ENCODE results near the gene ATP11A.

Gene ATP11A

DNA sequence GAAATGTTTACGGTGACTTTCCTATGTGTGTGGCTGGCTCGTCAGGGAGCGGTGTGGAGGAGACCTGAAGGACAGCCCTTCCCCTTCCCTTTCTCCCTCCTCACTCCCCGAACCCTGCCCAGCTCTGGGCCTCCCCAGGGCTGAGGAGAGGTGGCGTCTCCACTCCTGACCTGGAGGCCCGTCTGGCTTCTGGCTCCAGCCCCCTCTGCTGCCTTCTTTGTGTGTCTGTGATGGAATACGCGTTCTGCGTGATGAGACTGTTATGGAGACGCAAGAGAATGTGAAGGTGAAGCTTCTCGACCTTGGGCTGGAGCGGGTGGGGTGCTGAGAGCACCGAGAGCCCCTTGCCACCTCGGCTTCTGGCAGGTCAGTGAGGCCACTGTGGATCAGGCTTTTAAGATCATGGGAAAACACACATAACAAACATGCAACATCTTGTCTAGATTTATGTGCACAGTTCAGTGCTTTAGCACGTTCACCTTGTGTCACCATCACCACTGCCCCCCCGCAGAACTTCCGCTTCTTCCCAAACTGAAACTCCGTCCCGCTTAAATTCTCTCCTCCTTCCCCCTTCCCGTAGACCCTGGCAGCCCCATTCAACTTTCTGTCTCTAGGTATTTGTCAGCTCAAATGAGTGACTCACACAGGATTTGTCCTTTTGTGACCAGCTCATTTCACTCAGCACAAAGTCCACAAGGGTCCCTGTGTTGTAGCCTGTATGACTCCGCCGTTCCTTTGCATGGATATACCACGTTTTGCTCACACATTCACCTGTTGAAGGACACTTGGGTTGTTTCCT is 24.7 kb downstream of the ATP11A start:
- H3K4me3 ChIP-seq (ENCODE audit: low read length): no peak overlapping the region
- peaks cover 15% of the 10 kb centered on the region for H3K4me1 ChIP-seq (ENCODE audit: control insufficient read depth, insufficient read depth, low read length)
- H3K36me3 ChIP-seq (ENCODE audit: control insufficient read depth, insufficient read depth, low read length, severe bottlenecking): no peaks in the 10 kb centered on the region
- no peaks in the 10 kb centered on the region for H3K9me3 ChIP-seq (ENCODE audit: control insufficient read depth, low read length)
- no peak overlapping the region for H3K9ac ChIP-seq (ENCODE audit: low read length)
- no peak for DNase-seq (ENCODE audit: low read depth)
- no peaks in the 10 kb centered on the region for H3K27me3 ChIP-seq (replicated peaks; ENCODE audit: control insufficient read depth, insufficient read depth, low read length)

DNA sequence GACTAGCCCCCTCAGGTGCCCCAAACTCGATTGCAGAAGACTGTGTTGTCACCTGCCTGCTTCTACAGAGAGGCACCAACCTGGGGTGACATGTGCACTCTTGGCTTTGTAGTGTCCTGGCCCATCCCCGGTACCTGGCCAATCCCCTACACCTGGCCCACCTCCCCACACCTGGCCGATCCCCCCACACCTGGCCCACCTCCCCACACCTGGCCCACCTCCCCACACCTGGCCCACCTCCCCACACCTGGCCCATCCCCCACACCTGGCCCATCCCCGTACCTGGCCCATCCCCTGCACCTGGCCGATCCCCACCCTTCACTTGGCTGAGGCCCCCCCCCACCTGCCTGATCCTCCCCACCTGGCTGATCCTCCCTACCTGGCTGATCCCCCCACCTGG is 25.4 kb downstream of the ATP11A start:
- no peak overlapping the region for H3K4me3 ChIP-seq (ENCODE audit: low read length)
- no peak overlapping the region for H3K9ac ChIP-seq (ENCODE audit: low read length)
- H3K36me3 ChIP-seq (ENCODE audit: control insufficient read depth, insufficient read depth, low read length, severe bottlenecking): no peaks in the 10 kb centered on the region
- no peaks in the 10 kb centered on the region for H3K27me3 ChIP-seq (replicated peaks; ENCODE audit: control insufficient read depth, insufficient read depth, low read length)
- DNase-seq (ENCODE audit: low read depth): no peak
- H3K9me3 ChIP-seq (ENCODE audit: control insufficient read depth, low read length): no peaks in the 10 kb centered on the region
- peaks cover 15% of the 10 kb centered on the region for H3K4me1 ChIP-seq (ENCODE audit: control insufficient read depth, insufficient read depth, low read length)

DNA sequence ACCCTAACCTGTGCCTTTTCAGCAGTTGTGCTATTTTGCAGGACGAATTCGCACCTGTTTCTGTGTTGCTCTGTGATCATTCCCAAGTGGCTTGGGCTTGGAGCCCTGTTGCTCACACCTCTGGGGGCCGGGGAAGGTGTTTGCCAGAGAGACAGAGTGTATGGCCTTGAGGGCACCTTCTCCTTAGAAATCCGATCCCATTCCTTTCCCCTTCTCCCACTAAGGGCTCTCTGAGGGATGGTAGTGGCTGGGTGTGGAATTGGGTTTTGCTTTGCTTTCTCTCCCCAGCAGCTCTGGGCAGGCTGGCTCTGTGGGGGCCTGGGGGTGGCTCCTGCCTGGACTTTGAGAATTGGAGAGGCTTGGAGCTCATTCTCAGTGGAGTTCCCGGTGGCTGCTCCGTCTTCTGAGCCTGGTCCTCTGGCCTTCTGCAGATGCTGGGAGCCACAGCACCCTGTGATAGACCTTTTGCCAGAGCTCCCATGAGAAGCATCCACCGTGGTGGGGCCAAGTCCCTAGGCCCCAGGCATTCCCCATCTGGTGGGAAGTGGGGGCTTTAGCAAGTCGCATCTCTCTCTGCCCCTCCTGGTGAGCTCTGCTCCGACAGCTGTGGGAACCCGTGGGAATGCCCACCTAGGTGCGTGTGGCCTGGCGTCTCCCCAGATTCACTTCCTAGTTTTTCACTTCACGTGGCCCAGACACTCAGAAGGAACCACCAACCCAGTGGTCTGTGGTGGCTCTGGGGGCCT is 26.1 kb downstream of the ATP11A start:
- Histone ChIP-seq H3K9me3 (ENCODE audit: control insufficient read depth, low read length) (no peaks in the 10 kb centered on the region), H3K36me3 (ENCODE audit: control insufficient read depth, insufficient read depth, low read length, severe bottlenecking) (no peaks in the 10 kb centered on the region), H3K27me3 (replicated peaks; ENCODE audit: control insufficient read depth, insufficient read depth, low read length) (no peaks in the 10 kb centered on the region), H3K4me1 (ENCODE audit: control insufficient read depth, insufficient read depth, low read length) (peaks cover 15% of the 10 kb centered on the region), H3K9ac (ENCODE audit: low read length) (no peak overlapping the region), H3K4me3 (ENCODE audit: low read length) (no peak overlapping the region)
- no peak for DNase-seq (ENCODE audit: low read depth)

DNA sequence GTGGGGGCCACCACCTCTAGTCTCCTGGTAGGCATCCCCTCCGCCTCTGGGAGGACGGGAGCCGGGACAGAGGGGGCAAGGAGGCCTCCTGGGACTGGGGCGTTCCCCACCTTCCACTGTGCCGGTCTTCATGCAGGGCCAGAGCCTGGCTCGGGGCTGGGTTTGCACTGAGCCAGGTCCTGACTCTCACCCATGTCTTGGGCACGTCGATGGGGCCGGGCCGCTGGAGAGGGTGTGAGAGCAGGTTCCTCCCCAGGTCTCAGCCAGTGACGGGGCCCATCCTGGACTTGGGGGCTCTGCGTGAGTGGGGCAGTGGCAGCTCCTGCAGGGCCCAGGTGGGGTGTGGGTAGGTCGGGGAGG is 26.6 kb downstream of the ATP11A start:
- Histone ChIP-seq H3K36me3 (ENCODE audit: control insufficient read depth, insufficient read depth, low read length, severe bottlenecking) (no peaks in the 10 kb centered on the region), H3K4me1 (ENCODE audit: control insufficient read depth, insufficient read depth, low read length) (peaks cover 11% of the 10 kb centered on the region), H3K9me3 (ENCODE audit: control insufficient read depth, low read length) (no peaks in the 10 kb centered on the region), H3K9ac (ENCODE audit: low read length) (no peak overlapping the region), H3K27me3 (replicated peaks; ENCODE audit: control insufficient read depth, insufficient read depth, low read length) (no peaks in the 10 kb centered on the region), H3K4me3 (ENCODE audit: low read length) (no peak overlapping the region)
- no peak for DNase-seq (ENCODE audit: low read depth)

DNA sequence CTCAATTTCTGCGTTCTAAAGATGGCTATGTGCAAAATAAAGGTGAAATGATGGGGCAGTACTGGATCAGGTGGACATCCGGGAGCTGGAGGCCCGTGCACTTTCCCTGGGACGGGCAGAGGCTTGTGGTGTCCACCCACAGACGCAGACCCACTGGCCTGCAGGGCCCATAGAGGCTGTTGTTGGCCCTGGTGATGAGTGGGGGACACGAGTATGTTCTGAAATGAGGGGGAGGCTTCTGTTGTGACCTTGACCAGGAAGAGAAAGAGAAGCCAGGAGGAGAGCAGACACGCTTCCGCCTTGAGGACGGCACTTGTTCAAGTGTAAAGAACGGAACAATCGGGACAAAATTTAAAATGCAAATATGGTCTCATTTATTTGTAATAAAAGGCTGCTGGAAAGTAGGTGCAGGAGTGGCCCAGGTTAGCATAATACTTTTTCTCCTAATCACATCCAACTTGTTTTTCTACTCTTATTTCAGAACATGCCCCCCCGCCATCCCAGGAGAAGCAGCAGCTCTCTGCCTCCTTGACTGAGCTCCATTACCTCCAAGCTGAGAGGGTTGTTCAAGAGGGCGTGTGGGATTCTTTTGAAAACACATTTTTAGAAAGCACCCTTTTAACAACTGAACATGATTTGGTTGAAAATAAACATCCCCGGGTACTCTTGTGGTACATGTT is 27.1 kb downstream of the ATP11A start:
- Histone ChIP-seq H3K4me3 (ENCODE audit: low read length) (no peak overlapping the region), H3K9me3 (ENCODE audit: control insufficient read depth, low read length) (no peaks in the 10 kb centered on the region), H3K4me1 (ENCODE audit: control insufficient read depth, insufficient read depth, low read length) (peaks cover 6% of the 10 kb centered on the region), H3K27me3 (replicated peaks; ENCODE audit: control insufficient read depth, insufficient read depth, low read length) (no peaks in the 10 kb centered on the region), H3K36me3 (ENCODE audit: control insufficient read depth, insufficient read depth, low read length, severe bottlenecking) (no peaks in the 10 kb centered on the region), H3K9ac (ENCODE audit: low read length) (no peak overlapping the region)
- DNase-seq (ENCODE audit: low read depth): no peak

DNA sequence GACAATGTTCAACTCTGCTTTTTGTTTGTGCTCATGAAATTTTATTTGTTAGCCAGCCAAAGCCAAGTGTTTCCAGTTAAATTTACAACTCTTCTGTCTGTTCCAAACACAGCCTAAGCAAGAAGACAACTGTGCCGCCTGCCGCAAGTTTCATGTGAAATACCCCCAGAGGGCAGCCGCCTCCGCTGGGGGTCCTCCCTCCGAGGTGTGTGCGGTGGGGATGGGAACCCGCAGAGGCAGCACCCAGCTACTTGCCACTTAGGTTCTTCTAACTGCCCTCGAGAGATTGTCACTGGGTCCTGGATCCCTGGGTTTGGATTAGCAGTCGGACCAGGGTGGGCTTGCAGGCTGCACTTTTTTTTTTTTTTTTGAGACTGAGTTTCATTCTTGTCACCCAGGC is 28.5 kb downstream of the ATP11A start:
- Histone ChIP-seq H3K27me3 (replicated peaks; ENCODE audit: control insufficient read depth, insufficient read depth, low read length) (no peaks in the 10 kb centered on the region), H3K4me3 (ENCODE audit: low read length) (no peak overlapping the region), H3K4me1 (ENCODE audit: control insufficient read depth, insufficient read depth, low read length) (peaks cover 3% of the 10 kb centered on the region), H3K9ac (ENCODE audit: low read length) (no peak overlapping the region), H3K36me3 (ENCODE audit: control insufficient read depth, insufficient read depth, low read length, severe bottlenecking) (no peaks in the 10 kb centered on the region), H3K9me3 (ENCODE audit: control insufficient read depth, low read length) (no peaks in the 10 kb centered on the region)
- no peak for DNase-seq (ENCODE audit: low read depth)

DNA sequence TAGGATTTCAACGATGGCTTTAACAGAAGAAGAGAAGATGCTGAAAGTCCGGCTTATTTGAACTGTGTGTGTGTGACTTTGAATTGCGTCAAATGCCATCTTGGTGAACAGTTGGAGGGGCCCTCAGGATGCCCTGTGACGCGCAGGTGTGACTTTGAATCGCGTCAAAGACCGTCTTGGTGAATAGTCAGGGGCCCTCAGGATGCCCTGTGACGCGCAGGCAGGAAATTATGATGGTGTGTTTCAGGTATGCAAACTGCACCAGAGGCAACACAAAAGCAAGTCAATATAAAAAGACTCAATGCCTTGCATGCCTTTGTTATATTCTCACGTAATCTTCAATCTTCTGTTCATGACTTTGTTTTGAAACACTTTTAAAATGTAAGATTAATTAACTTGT is 29.2 kb downstream of the ATP11A start:
- DNase-seq (ENCODE audit: low read depth): no peak
- peaks cover 3% of the 10 kb centered on the region for H3K4me1 ChIP-seq (ENCODE audit: control insufficient read depth, insufficient read depth, low read length)
- no peaks in the 10 kb centered on the region for H3K9me3 ChIP-seq (ENCODE audit: control insufficient read depth, low read length)
- H3K9ac ChIP-seq (ENCODE audit: low read length): no peak overlapping the region
- no peak overlapping the region for H3K4me3 ChIP-seq (ENCODE audit: low read length)
- H3K27me3 ChIP-seq (replicated peaks; ENCODE audit: control insufficient read depth, insufficient read depth, low read length): no peaks in the 10 kb centered on the region
- no peaks in the 10 kb centered on the region for H3K36me3 ChIP-seq (ENCODE audit: control insufficient read depth, insufficient read depth, low read length, severe bottlenecking)

DNA sequence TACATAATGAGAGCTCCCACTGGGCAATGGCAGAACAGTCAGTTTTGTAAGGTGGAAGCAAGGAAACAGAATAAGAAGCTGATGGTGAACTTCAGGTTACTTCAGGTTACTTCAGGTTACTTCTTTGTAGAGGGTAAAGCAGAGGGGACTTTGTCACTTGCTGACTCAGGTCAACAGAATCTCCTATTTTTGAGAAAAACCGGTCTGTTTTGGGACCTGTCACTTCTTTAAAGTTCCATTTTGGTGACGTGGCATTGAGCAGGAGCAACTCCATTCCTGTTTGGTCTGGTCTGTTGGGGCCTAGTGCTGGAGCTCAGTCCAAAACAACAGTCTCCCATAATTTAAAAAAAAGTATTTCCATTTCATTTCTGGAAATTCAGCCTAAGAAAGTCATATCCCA is 29.7 kb downstream of the ATP11A start:
- no peak for DNase-seq (ENCODE audit: low read depth)
- Histone ChIP-seq H3K4me3 (ENCODE audit: low read length) (no peak overlapping the region), H3K9ac (ENCODE audit: low read length) (no peak overlapping the region), H3K36me3 (ENCODE audit: control insufficient read depth, insufficient read depth, low read length, severe bottlenecking) (no peaks in the 10 kb centered on the region), H3K27me3 (replicated peaks; ENCODE audit: control insufficient read depth, insufficient read depth, low read length) (no peaks in the 10 kb centered on the region), H3K9me3 (ENCODE audit: control insufficient read depth, low read length) (no peaks in the 10 kb centered on the region), H3K4me1 (ENCODE audit: control insufficient read depth, insufficient read depth, low read length) (peaks cover 3% of the 10 kb centered on the region)

DNA sequence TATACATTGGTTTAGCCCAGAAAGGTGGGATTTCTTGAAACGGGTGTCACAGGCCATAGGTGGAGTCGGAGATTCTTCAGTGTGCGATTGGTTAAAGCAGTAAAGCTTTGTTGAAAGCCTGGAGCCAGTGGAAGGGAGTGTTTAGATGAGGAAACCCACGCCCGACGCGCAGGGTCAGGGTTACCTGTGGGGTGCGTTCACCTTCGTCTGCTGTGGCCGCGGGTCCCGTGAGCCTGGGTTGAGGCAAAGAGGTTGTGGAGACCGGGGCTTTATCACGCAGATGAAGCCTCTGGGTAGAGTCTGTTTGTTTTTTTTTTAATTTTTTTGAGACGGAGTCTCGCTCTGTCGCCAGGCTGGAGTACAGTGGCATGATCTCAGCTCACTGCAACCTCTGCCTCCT is 30.4 kb downstream of the ATP11A start:
- H3K4me3 ChIP-seq (ENCODE audit: low read length): no peak overlapping the region
- no peak overlapping the region for H3K9ac ChIP-seq (ENCODE audit: low read length)
- no peaks in the 10 kb centered on the region for H3K36me3 ChIP-seq (ENCODE audit: control insufficient read depth, insufficient read depth, low read length, severe bottlenecking)
- DNase-seq (ENCODE audit: low read depth): no peak
- no peaks in the 10 kb centered on the region for H3K9me3 ChIP-seq (ENCODE audit: control insufficient read depth, low read length)
- H3K27me3 ChIP-seq (replicated peaks; ENCODE audit: control insufficient read depth, insufficient read depth, low read length): no peaks in the 10 kb centered on the region
- H3K4me1 ChIP-seq (ENCODE audit: control insufficient read depth, insufficient read depth, low read length): peaks cover 3% of the 10 kb centered on the region

DNA sequence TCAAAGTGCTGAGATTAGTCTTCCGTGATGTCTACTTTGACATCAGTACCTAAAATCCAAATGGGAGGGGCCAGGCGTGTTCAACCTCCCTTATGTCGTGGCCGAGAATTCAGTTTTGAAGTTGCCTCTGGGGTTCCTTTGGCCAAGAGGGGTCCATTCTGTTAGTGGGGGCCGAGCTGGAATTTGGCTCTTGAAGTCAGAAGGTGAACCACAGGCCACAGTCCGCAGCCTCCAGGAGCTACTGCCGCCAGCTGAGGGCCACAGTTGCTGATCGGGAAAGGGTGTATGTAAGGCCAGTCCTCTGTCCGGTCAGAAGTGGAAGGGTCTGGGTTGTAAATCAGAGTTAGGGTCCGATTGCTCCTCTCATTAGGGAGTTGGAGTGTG is 31.0 kb downstream of the ATP11A start:
- no peaks in the 10 kb centered on the region for H3K36me3 ChIP-seq (ENCODE audit: control insufficient read depth, insufficient read depth, low read length, severe bottlenecking)

More for the DNA sequence above, 31.0 kb downstream of the ATP11A start:
- Histone ChIP-seq H3K9ac (ENCODE audit: low read length) (no peak overlapping the region), H3K4me1 (ENCODE audit: control insufficient read depth, insufficient read depth, low read length) (peaks cover 3% of the 10 kb centered on the region), H3K4me3 (ENCODE audit: low read length) (no peak overlapping the region), H3K27me3 (replicated peaks; ENCODE audit: control insufficient read depth, insufficient read depth, low read length) (no peaks in the 10 kb centered on the region), H3K9me3 (ENCODE audit: control insufficient read depth, low read length) (no peaks in the 10 kb centered on the region)
- DNase-seq (ENCODE audit: low read depth): no peak
